CD4-positive, alpha-beta T cell (primary cell): ENCODE results near the gene PKN2. TPM values are rescaled to one million over a fixed set of nuclear protein-coding genes. Genes with fewer than 3 reads are reported as not detected.

Experiments used
- ATAC-seq: fragments of 200-7000 bp; cut with Tn5 transposase; one replicate; pipeline ENCODE4 v1.10.0; 2022; ENCODE audit warnings: mild to moderate bottlenecking; ENCODE audit not compliant: poor library complexity
- CTCF ChIA-PET: fragments of 350-600 bp; sonication (Branson Sonifier 250); formaldehyde crosslinking; loops from one replicate; lab custom pipeline; 2021; ENCODE audit warnings: antibody characterized with exemption, inconsistent platforms; lab: Charles Lee
- POLR2A ChIA-PET: fragments of 350-600 bp; sonication (Branson Sonifier 250); formaldehyde crosslinking; loops from one replicate; lab custom pipeline; 2021; ENCODE audit warnings: antibody characterized with exemption, inconsistent platforms; lab: Charles Lee
- DNase-seq, 14 experiments: peaks; one replicate each; pipeline ENCODE4 v3.0.0-alpha.2; 2013 to 2020; ENCODE audit warnings: mixed read lengths in 2 of 14
- H3K27ac ChIP-seq, 2 donors: one replicate each; pipeline versions ENCODE4 v1.5.1 to v1.7.0; 2013; ENCODE audit warnings: low read length in 2 of 2, low read depth in 1 of 2, mild to moderate bottlenecking in 1 of 2
- H3K27me3 ChIP-seq, 2 experiments: 1 replicate in 1 of 2; 2 replicates in 1 of 2; pipeline versions ENCODE4 v1.6.1 to v1.7.0; 2013; ENCODE audit warnings: low read length in 2 of 2, control low read depth in 1 of 2, mild to moderate bottlenecking in 1 of 2, moderate library complexity in 1 of 2; ENCODE audit not compliant: insufficient read depth in 2 of 2, control insufficient read depth in 1 of 2
- H3K36me3 ChIP-seq: one replicate; pipeline ENCODE4 v1.6.1; 2013; ENCODE audit warnings: low read length, control low read depth; ENCODE audit not compliant: insufficient read depth
- H3K4me1 ChIP-seq: one replicate; pipeline ENCODE4 v1.6.1; 2013; ENCODE audit warnings: low read length, control low read depth; ENCODE audit not compliant: insufficient read depth
- H3K4me3 ChIP-seq: one replicate; pipeline ENCODE4 v1.5.1; 2013; ENCODE audit warnings: mild to moderate bottlenecking, low read length, moderate library complexity
- H3K9me3 ChIP-seq, 2 experiments: 1 replicate in 1 of 2; 2 replicates in 1 of 2; pipeline versions ENCODE4 v1.6.1 to v1.7.0; 2013; ENCODE audit warnings: low read length in 2 of 2, mild to moderate bottlenecking in 2 of 2, control low read depth in 1 of 2, moderate library complexity in 1 of 2; ENCODE audit not compliant: control insufficient read depth in 1 of 2, insufficient read depth in 1 of 2
- H3K27ac Mint-ChIP-seq: one replicate; pipeline ENCODE4 v1.8.0; 2020; ENCODE audit warnings: mixed read lengths
- H3K27me3 Mint-ChIP-seq: one replicate; pipeline ENCODE4 v1.8.0; 2021; ENCODE audit warnings: mixed read lengths
- H3K36me3 Mint-ChIP-seq: one replicate; pipeline ENCODE4 v1.8.0; 2021; ENCODE audit warnings: low read depth, mixed read lengths
- H3K4me1 Mint-ChIP-seq: one replicate; pipeline ENCODE4 v1.8.0; 2021; ENCODE audit warnings: low read depth, mixed read lengths
- H3K4me3 Mint-ChIP-seq: one replicate; pipeline ENCODE4 v1.8.0; 2020; ENCODE audit warnings: mild to moderate bottlenecking, mixed read lengths
- H3K9me3 Mint-ChIP-seq: one replicate; pipeline ENCODE4 v1.8.0; 2020; ENCODE audit warnings: mixed read lengths
- CTCF ChIP-seq: fragments of 200-600 bp; IDR thresholded peaks from one replicate; pipeline ENCODE4 v1.8.0; 2022; ENCODE audit warnings: antibody characterized with exemption, mild to moderate bottlenecking
- intact Hi-C, 2 experiments: fragments of 100-400 bp; cut with DNase I in 1 of 2; cut with micrococcal nuclease in 1 of 2; formaldehyde crosslinking; loops; one replicate each; pipeline versions ENCODE4 v1.15.1 to v1.9.0; 2023 to 2025; cut with DNase I, micrococcal nuclease
- total RNA-seq, 174 experiments: library from RNA in 2 of 174; stranded (reverse) in 2 of 174; gene quantifications; one replicate each; pipeline ENCODE4 v1.2.3 and lab custom pipeline; 2021 to 2026

The PKN2 gene
- total RNA-seq, 2 experiments from 2014 or later, result 38.8 to 41.4 TPM

- Mint-ChIP-seq H3K4me1 (peaks cover 68% of the 10 kb centered on the region), H3K36me3 (peaks cover 75% of the 10 kb centered on the region), H3K9me3 (peaks cover 6% of the 10 kb centered on the region), H3K27me3 (no peaks in the 10 kb centered on the region), H3K4me3 (no peak overlapping the region), H3K27ac (no peak overlapping the region)
- no peak for ATAC-seq
- intact Hi-C loops, result no loop called here
- peaks cover 0 to 6% of the 10 kb centered on the region in 2 experiments for H3K9me3 ChIP-seq
- H3K4me1 ChIP-seq, result no peaks in the 10 kb centered on the region
- ChIA-PET POLR2A (no interaction called here), CTCF (no interaction called here)
- DNase-seq, result no peak
- no peaks in the 10 kb centered on the region for H3K27me3 ChIP-seq
- TF ChIP-seq CTCF, result no peak
- H3K36me3 ChIP-seq, result peaks cover 4% of the 10 kb centered on the region
- no peak overlapping the region for H3K27ac ChIP-seq
- H3K4me3 ChIP-seq, result no peak overlapping the region
Measured at GRCh38 chr1:88729297-88729696, 45.2 kb downstream of the PKN2 start.

- intact Hi-C loops, result no loop called here
- H3K4me3 Mint-ChIP-seq, result no peak overlapping the region
- POLR2A ChIA-PET, result no interaction called here
- Histone ChIP-seq H3K9me3 (peaks cover 3 to 9% of the 10 kb centered on the region in 2 experiments), H3K36me3 (peaks cover 4% of the 10 kb centered on the region), H3K4me1 (no peaks in the 10 kb centered on the region), H3K4me3 (no peak overlapping the region), H3K27ac (no peak overlapping the region), H3K27me3 (no peaks in the 10 kb centered on the region)
- TF ChIP-seq CTCF, result no peak
- peaks cover 84% of the 10 kb centered on the region for H3K36me3 Mint-ChIP-seq
- DNase-seq (no peak), ATAC-seq (no peak)
- CTCF ChIA-PET, result no interaction called here
- no peaks in the 10 kb centered on the region for H3K27me3 Mint-ChIP-seq
- peaks cover 9% of the 10 kb centered on the region for H3K9me3 Mint-ChIP-seq
- no peak overlapping the region for H3K27ac Mint-ChIP-seq
- peaks cover 66% of the 10 kb centered on the region for H3K4me1 Mint-ChIP-seq
Measured at GRCh38 chr1:88730132-88730675, 46.1 kb downstream of the PKN2 start.

- DNase-seq (no peak), ATAC-seq (no peak)
- H3K27me3 Mint-ChIP-seq, result no peaks in the 10 kb centered on the region
- Histone ChIP-seq H3K9me3 (peaks cover 5 to 17% of the 10 kb centered on the region in 2 experiments), H3K4me1 (no peaks in the 10 kb centered on the region), H3K4me3 (no peak overlapping the region), H3K27ac (no peak overlapping the region), H3K36me3 (peaks cover 4% of the 10 kb centered on the region), H3K27me3 (no peaks in the 10 kb centered on the region)
- intact Hi-C loops, result no loop called here
- H3K9me3 Mint-ChIP-seq, result peaks cover 13% of the 10 kb centered on the region
- H3K4me1 Mint-ChIP-seq, result peaks cover 63% of the 10 kb centered on the region
- H3K4me3 Mint-ChIP-seq, result no peak overlapping the region
- TF ChIP-seq CTCF, result no peak
- POLR2A ChIA-PET, result no interaction called here
- CTCF ChIA-PET, result no interaction called here
- no peak overlapping the region for H3K27ac Mint-ChIP-seq
- peaks cover 92% of the 10 kb centered on the region for H3K36me3 Mint-ChIP-seq
Measured at GRCh38 chr1:88730995-88731394, 46.9 kb downstream of the PKN2 start.
